HEK293 (cell line): ENCODE data around the gene ARL13A.

ENCODE experiments used
- BCL11A ChIP-seq: fragments of 450-650 bp; formaldehyde crosslinking; IDR thresholded peaks from 2 replicates; pipeline ENCODE4 v1.5.1; 2016; ENCODE audit warnings: low read depth, missing biosample characterization, missing genetic modification characterization
- BCL11B ChIP-seq: fragments of 450-650 bp; formaldehyde crosslinking; IDR thresholded peaks from 2 replicates; pipeline ENCODE4 v1.5.1; 2016; ENCODE audit warnings: low read depth, missing biosample characterization, missing genetic modification characterization
- GFI1B ChIP-seq: fragments of 450-650 bp; formaldehyde crosslinking; IDR thresholded peaks from 2 replicates; pipeline ENCODE4 v1.5.1; 2016; ENCODE audit warnings: missing biosample characterization, missing genetic modification characterization
- IKZF3 ChIP-seq: fragments of 450-650 bp; IDR thresholded peaks from 2 replicates; pipeline ENCODE4 v1.5.0; 2018; ENCODE audit warnings: missing biosample characterization, mild to moderate bottlenecking, missing genetic modification characterization, moderate library complexity
- KLF9 ChIP-seq: fragments of 450-650 bp; formaldehyde crosslinking; IDR thresholded peaks from 2 replicates; pipeline ENCODE4 v1.5.1; 2016; ENCODE audit warnings: missing biosample characterization, missing genetic modification characterization, low read depth
- SALL2 ChIP-seq: fragments of 450-650 bp; formaldehyde crosslinking; IDR thresholded peaks from 2 replicates; pipeline ENCODE4 v1.5.0; 2017; ENCODE audit warnings: missing biosample characterization, mild to moderate bottlenecking, missing genetic modification characterization, borderline replicate concordance
- ZEB2 ChIP-seq: fragments of 450-650 bp; formaldehyde crosslinking; IDR thresholded peaks from 2 replicates; pipeline ENCODE4 v1.5.1; 2016; ENCODE audit warnings: missing biosample characterization, missing genetic modification characterization
- ZIC2 ChIP-seq: fragments of 450-650 bp; formaldehyde crosslinking; IDR thresholded peaks from 2 replicates; pipeline ENCODE4 v1.5.1; 2016; ENCODE audit warnings: missing biosample characterization, missing genetic modification characterization
- ZNF133 ChIP-seq: fragments of 450-650 bp; formaldehyde crosslinking; IDR thresholded peaks from 2 replicates; pipeline ENCODE4 v1.5.1; 2016; ENCODE audit warnings: missing biosample characterization, missing genetic modification characterization
- ZNF248 ChIP-seq: fragments of 450-650 bp; formaldehyde crosslinking; IDR thresholded peaks from 2 replicates; pipeline ENCODE4 v1.5.1; 2017; ENCODE audit warnings: missing biosample characterization, missing genetic modification characterization
- ZNF394 ChIP-seq: fragments of 450-650 bp; formaldehyde crosslinking; IDR thresholded peaks from 2 replicates; pipeline ENCODE4 v1.5.1; 2016; ENCODE audit warnings: missing biosample characterization, missing genetic modification characterization, mild to moderate bottlenecking, moderate library complexity, borderline replicate concordance
- ZNF433 ChIP-seq: fragments of 450-650 bp; formaldehyde crosslinking; IDR thresholded peaks from 2 replicates; pipeline ENCODE4 v1.5.1; 2016; ENCODE audit warnings: missing biosample characterization, missing genetic modification characterization, low read depth
- ZNF510 ChIP-seq: fragments of 450-650 bp; formaldehyde crosslinking; IDR thresholded peaks from 2 replicates; pipeline ENCODE4 v1.5.1; 2018; ENCODE audit warnings: mild to moderate bottlenecking, missing genetic modification characterization, missing biosample characterization; ENCODE audit not compliant: insufficient replicate concordance
- ZNF544 ChIP-seq: fragments of 450-650 bp; formaldehyde crosslinking; IDR thresholded peaks from 2 replicates; pipeline ENCODE4 v1.5.0; 2017; ENCODE audit warnings: missing biosample characterization, missing genetic modification characterization
- ZNF561 ChIP-seq: fragments of 450-650 bp; IDR thresholded peaks from 2 replicates; pipeline ENCODE4 v1.5.1; 2018; ENCODE audit warnings: missing biosample characterization, missing genetic modification characterization, borderline replicate concordance
- ZNF585B ChIP-seq: fragments of 450-650 bp; formaldehyde crosslinking; IDR thresholded peaks from 2 replicates; pipeline ENCODE4 v1.5.1; 2016; ENCODE audit warnings: missing biosample characterization, missing genetic modification characterization
- ZNF610 ChIP-seq: fragments of 450-650 bp; formaldehyde crosslinking; IDR thresholded peaks from 2 replicates; pipeline ENCODE4 v1.5.1; 2016; ENCODE audit warnings: missing biosample characterization, missing genetic modification characterization, borderline replicate concordance
- ZNF707 ChIP-seq: fragments of 450-650 bp; formaldehyde crosslinking; IDR thresholded peaks from 2 replicates; pipeline ENCODE4 v1.5.1; 2016; ENCODE audit warnings: missing biosample characterization, missing genetic modification characterization
- ZNF768 ChIP-seq: fragments of 450-650 bp; formaldehyde crosslinking; IDR thresholded peaks from 2 replicates; pipeline ENCODE4 v1.5.1; 2018; ENCODE audit warnings: missing biosample characterization, mild to moderate bottlenecking, missing genetic modification characterization
- ZNF785 ChIP-seq: fragments of 450-650 bp; formaldehyde crosslinking; IDR thresholded peaks from 2 replicates; pipeline ENCODE4 v1.5.1; 2016; ENCODE audit warnings: missing biosample characterization, missing genetic modification characterization
- ZNF830 ChIP-seq: fragments of 450-650 bp; IDR thresholded peaks from 2 replicates; pipeline ENCODE4 v1.5.0; 2018; ENCODE audit warnings: missing biosample characterization, missing genetic modification characterization, low read depth, mild to moderate bottlenecking, moderate library complexity
- TF ChIP-seq, protein P1 (sequence below): fragments of 450-650 bp; formaldehyde crosslinking; IDR thresholded peaks from 2 replicates; pipeline ENCODE4 v1.5.1; 2016; ENCODE audit warnings: missing biosample characterization, missing genetic modification characterization, borderline replicate concordance
- TF ChIP-seq, protein P2 (sequence below): fragments of 450-650 bp; formaldehyde crosslinking; conservative IDR thresholded peaks from 2 replicates; pipeline ENCODE4 v1.5.1; 2016; ENCODE audit warnings: low read depth, missing biosample characterization, missing genetic modification characterization
- TF ChIP-seq, protein P3 (sequence below): sonication (generic); formaldehyde crosslinking; IDR thresholded peaks from 2 replicates; pipeline ENCODE4 v1.8.1; 2022; ENCODE audit warnings: mild to moderate bottlenecking, moderate library complexity, missing genetic modification reagents
- TF ChIP-seq, protein P4 (sequence below): fragments of 450-650 bp; formaldehyde crosslinking; IDR thresholded peaks from 2 replicates; pipeline ENCODE4 v1.5.1; 2016; ENCODE audit warnings: missing biosample characterization, missing genetic modification characterization
- TF ChIP-seq, protein P5 (sequence below): fragments of 450-650 bp; formaldehyde crosslinking; IDR thresholded peaks from 2 replicates; pipeline ENCODE4 v1.5.1; 2016; ENCODE audit warnings: missing biosample characterization, missing genetic modification characterization
- TF ChIP-seq, protein P6 (sequence below): fragments of 450-650 bp; formaldehyde crosslinking; IDR thresholded peaks from 2 replicates; pipeline ENCODE4 v1.5.1; 2016; ENCODE audit warnings: missing biosample characterization, missing genetic modification characterization

The ARL13A gene

DNA sequence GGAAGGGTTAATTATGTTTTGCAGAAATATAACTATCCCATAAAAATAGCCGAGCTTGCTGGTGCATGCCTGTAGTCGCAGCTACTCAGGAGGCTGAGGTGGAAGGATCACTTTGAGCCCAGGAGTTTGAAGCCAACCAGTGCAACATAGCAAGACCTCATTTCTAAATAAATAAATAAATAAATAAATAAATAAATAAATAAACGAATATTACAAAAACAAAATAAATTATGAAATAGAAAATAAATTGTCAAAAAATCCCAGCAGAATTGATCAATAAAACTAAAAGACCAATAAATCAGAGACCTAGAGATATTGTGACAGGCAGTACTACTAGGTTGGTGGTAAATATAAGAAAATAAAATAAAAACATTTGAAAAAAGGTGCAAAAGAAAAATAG is 6.7 kb upstream of the ARL13A start (continued):
- TF ChIP-seq, protein P1, sequence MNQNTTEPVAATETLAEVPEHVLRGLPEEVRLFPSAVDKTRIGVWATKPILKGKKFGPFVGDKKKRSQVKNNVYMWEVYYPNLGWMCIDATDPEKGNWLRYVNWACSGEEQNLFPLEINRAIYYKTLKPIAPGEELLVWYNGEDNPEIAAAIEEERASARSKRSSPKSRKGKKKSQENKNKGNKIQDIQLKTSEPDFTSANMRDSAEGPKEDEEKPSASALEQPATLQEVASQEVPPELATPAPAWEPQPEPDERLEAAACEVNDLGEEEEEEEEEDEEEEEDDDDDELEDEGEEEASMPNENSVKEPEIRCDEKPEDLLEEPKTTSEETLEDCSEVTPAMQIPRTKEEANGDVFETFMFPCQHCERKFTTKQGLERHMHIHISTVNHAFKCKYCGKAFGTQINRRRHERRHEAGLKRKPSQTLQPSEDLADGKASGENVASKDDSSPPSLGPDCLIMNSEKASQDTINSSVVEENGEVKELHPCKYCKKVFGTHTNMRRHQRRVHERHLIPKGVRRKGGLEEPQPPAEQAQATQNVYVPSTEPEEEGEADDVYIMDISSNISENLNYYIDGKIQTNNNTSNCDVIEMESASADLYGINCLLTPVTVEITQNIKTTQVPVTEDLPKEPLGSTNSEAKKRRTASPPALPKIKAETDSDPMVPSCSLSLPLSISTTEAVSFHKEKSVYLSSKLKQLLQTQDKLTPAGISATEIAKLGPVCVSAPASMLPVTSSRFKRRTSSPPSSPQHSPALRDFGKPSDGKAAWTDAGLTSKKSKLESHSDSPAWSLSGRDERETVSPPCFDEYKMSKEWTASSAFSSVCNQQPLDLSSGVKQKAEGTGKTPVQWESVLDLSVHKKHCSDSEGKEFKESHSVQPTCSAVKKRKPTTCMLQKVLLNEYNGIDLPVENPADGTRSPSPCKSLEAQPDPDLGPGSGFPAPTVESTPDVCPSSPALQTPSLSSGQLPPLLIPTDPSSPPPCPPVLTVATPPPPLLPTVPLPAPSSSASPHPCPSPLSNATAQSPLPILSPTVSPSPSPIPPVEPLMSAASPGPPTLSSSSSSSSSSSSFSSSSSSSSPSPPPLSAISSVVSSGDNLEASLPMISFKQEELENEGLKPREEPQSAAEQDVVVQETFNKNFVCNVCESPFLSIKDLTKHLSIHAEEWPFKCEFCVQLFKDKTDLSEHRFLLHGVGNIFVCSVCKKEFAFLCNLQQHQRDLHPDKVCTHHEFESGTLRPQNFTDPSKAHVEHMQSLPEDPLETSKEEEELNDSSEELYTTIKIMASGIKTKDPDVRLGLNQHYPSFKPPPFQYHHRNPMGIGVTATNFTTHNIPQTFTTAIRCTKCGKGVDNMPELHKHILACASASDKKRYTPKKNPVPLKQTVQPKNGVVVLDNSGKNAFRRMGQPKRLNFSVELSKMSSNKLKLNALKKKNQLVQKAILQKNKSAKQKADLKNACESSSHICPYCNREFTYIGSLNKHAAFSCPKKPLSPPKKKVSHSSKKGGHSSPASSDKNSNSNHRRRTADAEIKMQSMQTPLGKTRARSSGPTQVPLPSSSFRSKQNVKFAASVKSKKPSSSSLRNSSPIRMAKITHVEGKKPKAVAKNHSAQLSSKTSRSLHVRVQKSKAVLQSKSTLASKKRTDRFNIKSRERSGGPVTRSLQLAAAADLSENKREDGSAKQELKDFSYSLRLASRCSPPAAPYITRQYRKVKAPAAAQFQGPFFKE (tag by site-specific recombination): no peak
- TF ChIP-seq BCL11A (tag by site-specific recombination) (no peak), ZNF830 (tag by site-specific recombination) (no peak), BCL11B (no peak), ZNF433 (tag by site-specific recombination) (peak; percentile 72; the same call in 1 of the 2 replicates), SALL2 (no peak), ZEB2 (tag by site-specific recombination) (no peak), ZNF785 (tag by site-specific recombination) (no peak), GFI1B (no peak), ZIC2 (tag by site-specific recombination) (no peak), ZNF248 (no peak), ZNF544 (tag by site-specific recombination) (no peak), KLF9 (tag by site-specific recombination) (no peak), ZNF768 (tag by site-specific recombination) (no peak), ZNF394 (tag by site-specific recombination) (peak; percentile 77; the same call in 1 of the 2 replicates), ZNF707 (no peak), ZNF585B (tag by site-specific recombination) (no peak), IKZF3 (no peak), ZNF133 (no peak), ZNF510 (peak; percentile 74), ZNF561 (tag by site-specific recombination) (no peak), ZNF610 (tag by site-specific recombination) (no peak)
- TF ChIP-seq, protein P2, sequence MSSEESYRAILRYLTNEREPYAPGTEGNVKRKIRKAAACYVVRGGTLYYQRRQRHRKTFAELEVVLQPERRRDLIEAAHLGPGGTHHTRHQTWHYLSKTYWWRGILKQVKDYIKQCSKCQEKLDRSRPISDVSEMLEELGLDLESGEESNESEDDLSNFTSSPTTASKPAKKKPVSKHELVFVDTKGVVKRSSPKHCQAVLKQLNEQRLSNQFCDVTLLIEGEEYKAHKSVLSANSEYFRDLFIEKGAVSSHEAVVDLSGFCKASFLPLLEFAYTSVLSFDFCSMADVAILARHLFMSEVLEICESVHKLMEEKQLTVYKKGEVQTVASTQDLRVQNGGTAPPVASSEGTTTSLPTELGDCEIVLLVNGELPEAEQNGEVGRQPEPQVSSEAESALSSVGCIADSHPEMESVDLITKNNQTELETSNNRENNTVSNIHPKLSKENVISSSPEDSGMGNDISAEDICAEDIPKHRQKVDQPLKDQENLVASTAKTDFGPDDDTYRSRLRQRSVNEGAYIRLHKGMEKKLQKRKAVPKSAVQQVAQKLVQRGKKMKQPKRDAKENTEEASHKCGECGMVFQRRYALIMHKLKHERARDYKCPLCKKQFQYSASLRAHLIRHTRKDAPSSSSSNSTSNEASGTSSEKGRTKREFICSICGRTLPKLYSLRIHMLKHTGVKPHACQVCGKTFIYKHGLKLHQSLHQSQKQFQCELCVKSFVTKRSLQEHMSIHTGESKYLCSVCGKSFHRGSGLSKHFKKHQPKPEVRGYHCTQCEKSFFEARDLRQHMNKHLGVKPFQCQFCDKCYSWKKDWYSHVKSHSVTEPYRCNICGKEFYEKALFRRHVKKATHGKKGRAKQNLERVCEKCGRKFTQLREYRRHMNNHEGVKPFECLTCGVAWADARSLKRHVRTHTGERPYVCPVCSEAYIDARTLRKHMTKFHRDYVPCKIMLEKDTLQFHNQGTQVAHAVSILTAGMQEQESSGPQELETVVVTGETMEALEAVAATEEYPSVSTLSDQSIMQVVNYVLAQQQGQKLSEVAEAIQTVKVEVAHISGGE (tag by site-specific recombination): peak; percentile 69
- TF ChIP-seq, protein P3, sequence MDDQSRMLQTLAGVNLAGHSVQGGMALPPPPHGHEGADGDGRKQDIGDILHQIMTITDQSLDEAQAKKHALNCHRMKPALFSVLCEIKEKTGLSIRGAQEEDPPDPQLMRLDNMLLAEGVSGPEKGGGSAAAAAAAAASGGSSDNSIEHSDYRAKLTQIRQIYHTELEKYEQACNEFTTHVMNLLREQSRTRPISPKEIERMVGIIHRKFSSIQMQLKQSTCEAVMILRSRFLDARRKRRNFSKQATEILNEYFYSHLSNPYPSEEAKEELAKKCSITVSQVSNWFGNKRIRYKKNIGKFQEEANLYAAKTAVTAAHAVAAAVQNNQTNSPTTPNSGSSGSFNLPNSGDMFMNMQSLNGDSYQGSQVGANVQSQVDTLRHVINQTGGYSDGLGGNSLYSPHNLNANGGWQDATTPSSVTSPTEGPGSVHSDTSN (CRISPR knock-in tag): no peak
- TF ChIP-seq, protein P4, sequence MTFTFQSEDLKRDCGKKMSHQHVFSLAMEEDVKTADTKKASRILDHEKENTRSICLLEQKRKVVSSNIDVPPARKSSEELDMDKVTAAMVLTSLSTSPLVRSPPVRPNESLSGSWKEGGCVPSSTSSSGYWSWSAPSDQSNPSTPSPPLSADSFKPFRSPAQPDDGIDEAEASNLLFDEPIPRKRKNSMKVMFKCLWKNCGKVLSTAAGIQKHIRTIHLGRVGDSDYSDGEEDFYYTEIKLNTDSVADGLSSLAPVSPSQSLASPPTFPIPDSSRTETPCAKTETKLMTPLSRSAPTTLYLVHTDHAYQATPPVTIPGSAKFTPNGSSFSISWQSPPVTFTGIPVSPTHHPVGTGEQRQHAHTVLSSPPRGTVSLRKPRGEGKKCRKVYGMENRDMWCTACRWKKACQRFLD (tag by site-specific recombination): no peak
- TF ChIP-seq, protein P5, sequence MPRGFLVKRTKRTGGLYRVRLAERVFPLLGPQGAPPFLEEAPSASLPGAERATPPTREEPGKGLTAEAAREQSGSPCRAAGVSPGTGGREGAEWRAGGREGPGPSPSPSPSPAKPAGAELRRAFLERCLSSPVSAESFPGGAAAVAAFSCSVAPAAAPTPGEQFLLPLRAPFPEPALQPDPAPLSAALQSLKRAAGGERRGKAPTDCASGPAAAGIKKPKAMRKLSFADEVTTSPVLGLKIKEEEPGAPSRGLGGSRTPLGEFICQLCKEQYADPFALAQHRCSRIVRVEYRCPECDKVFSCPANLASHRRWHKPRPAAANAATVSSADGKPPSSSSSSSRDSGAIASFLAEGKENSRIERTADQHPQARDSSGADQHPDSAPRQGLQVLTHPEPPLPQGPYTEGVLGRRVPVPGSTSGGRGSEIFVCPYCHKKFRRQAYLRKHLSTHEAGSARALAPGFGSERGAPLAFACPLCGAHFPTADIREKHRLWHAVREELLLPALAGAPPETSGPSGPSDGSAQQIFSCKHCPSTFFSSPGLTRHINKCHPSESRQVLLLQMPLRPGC (tag by site-specific recombination): no peak
- TF ChIP-seq, protein P6, sequence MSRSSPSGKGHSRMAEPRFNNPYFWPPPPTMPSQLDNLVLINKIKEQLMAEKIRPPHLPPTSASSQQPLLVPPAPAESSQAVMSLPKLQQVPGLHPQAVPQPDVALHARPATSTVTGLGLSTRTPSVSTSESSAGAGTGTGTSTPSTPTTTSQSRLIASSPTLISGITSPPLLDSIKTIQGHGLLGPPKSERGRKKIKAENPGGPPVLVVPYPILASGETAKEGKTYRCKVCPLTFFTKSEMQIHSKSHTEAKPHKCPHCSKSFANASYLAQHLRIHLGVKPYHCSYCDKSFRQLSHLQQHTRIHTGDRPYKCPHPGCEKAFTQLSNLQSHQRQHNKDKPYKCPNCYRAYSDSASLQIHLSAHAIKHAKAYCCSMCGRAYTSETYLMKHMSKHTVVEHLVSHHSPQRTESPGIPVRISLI (tag by site-specific recombination): no peak
